Measurements from ENCODE around the gene CTSE. TPM values are rescaled to one million over a fixed set of nuclear protein-coding genes. Genes with fewer than 3 reads are reported as not detected.

The CTSE gene
- polyA plus RNA-seq, 1 donor (not counting 4 experiments of a cell fraction or from before 2014, with no cell fraction given) = 0.33 TPM

- H3K27ac ChIP-seq (ENCODE audit: control insufficient read depth, insufficient read depth, low read length) = no peak overlapping the region
- no peaks in the 10 kb centered on the region for H3K27me3 ChIP-seq (ENCODE audit: control insufficient read depth, extremely low read depth, insufficient read depth, low read length)
- no peak overlapping the region for H3K4me2 ChIP-seq (ENCODE audit: control insufficient read depth, extremely low read depth, insufficient read depth, low read depth, low read length)
- no peaks in the 10 kb centered on the region for H3K9me3 ChIP-seq (ENCODE audit: control insufficient read depth, low read depth, low read length)
- no peaks in the 10 kb centered on the region for H3K79me2 ChIP-seq (ENCODE audit: control insufficient read depth, insufficient read depth, low read length)
- no peaks in the 10 kb centered on the region for H4K20me1 ChIP-seq (ENCODE audit: control insufficient read depth, extremely low read depth, insufficient read depth, low read length)
- no peaks in the 10 kb centered on the region for H3K36me3 ChIP-seq (ENCODE audit: control insufficient read depth in 2 of 2, extremely low read depth in 1 of 2, insufficient read depth in 2 of 2, low read length in 2 of 2)
- no peak overlapping the region for H3K9ac ChIP-seq (ENCODE audit: control insufficient read depth, extremely low read depth, insufficient read depth, low read length)
- no peak overlapping the region for H2AFZ ChIP-seq (ENCODE audit: control insufficient read depth, low read length)
- dilution Hi-C loops (cut with MboI; ENCODE audit: extremely low pct_ligation_motif_present, low sequenced_read_pairs) = no loop called here
- no peak for FAIRE-seq
- no peak overlapping the region for H3K4me3 ChIP-seq (ENCODE audit: control insufficient read depth in 2 of 3, extremely low read depth in 1 of 3, insufficient read depth in 2 of 3, low read depth in 1 of 3, low read length in 3 of 3)
- DNase-seq (ENCODE audit: low read depth, low spot score) = no peak
- TF ChIP-seq CTCF (optimal IDR thresholded peaks at IDR 0.05 in 1 of 3, IDR thresholded peaks at IDR 0.05 in 1 of 3, conservative IDR thresholded peaks at IDR 0.05 in 1 of 3; ENCODE audit: extremely low read depth in 1 of 3, insufficient read depth in 2 of 3, low read length in 3 of 3) = no peak
- no peak for TF ChIP-seq EZH2 (IDR thresholded peaks at IDR 0.05; ENCODE audit: low read length)
- H3K9me1 ChIP-seq (ENCODE audit: control insufficient read depth, extremely low read depth, insufficient read depth, low read length) = no peaks in the 10 kb centered on the region
- H3K4me1 ChIP-seq (ENCODE audit: control insufficient read depth, extremely low read depth, insufficient read depth, low read length) = peaks cover 10% of the 10 kb centered on the region
These were observed 15.6 kb upstream of the CTSE start for GRCh38 chr1:206039046-206039973.

GRCh38 chr1:206037581-206037980, 13.9 kb upstream of the CTSE start:
- Histone ChIP-seq H3K9me1 (ENCODE audit: control insufficient read depth, extremely low read depth, insufficient read depth, low read length) (no peaks in the 10 kb centered on the region), H3K9ac (ENCODE audit: control insufficient read depth, extremely low read depth, insufficient read depth, low read length) (no peak overlapping the region), H3K27ac (ENCODE audit: control insufficient read depth, insufficient read depth, low read length) (no peak overlapping the region), H4K20me1 (ENCODE audit: control insufficient read depth, extremely low read depth, insufficient read depth, low read length) (no peaks in the 10 kb centered on the region), H3K27me3 (ENCODE audit: control insufficient read depth, extremely low read depth, insufficient read depth, low read length) (no peaks in the 10 kb centered on the region), H3K36me3 (ENCODE audit: control insufficient read depth in 2 of 2, extremely low read depth in 1 of 2, insufficient read depth in 2 of 2, low read length in 2 of 2) (no peaks in the 10 kb centered on the region), H3K4me3 (ENCODE audit: control insufficient read depth in 2 of 3, extremely low read depth in 1 of 3, insufficient read depth in 2 of 3, low read depth in 1 of 3, low read length in 3 of 3) (no peak overlapping the region), H3K9me3 (ENCODE audit: control insufficient read depth, low read depth, low read length) (no peaks in the 10 kb centered on the region), H3K4me1 (ENCODE audit: control insufficient read depth, extremely low read depth, insufficient read depth, low read length) (peaks cover 10% of the 10 kb centered on the region), H2AFZ (ENCODE audit: control insufficient read depth, low read length) (no peak overlapping the region), H3K79me2 (ENCODE audit: control insufficient read depth, insufficient read depth, low read length) (no peaks in the 10 kb centered on the region), H3K4me2 (ENCODE audit: control insufficient read depth, extremely low read depth, insufficient read depth, low read depth, low read length) (no peak overlapping the region)
- dilution Hi-C loops (cut with MboI; ENCODE audit: extremely low pct_ligation_motif_present, low sequenced_read_pairs) = no loop called here
- FAIRE-seq = no peak
- no peak for TF ChIP-seq CTCF (optimal IDR thresholded peaks at IDR 0.05 in 1 of 3, IDR thresholded peaks at IDR 0.05 in 1 of 3, conservative IDR thresholded peaks at IDR 0.05 in 1 of 3; ENCODE audit: extremely low read depth in 1 of 3, insufficient read depth in 2 of 3, low read length in 3 of 3)
- TF ChIP-seq EZH2 (IDR thresholded peaks at IDR 0.05; ENCODE audit: low read length) = no peak
- DNase-seq (ENCODE audit: low read depth, low spot score) = no peak
